NB4 (cell line): Measurements from ENCODE around the gene RAD18.

Experiments
- DNase-seq: peaks from one replicate; pipeline ENCODE4 v3.0.0; 2010; ENCODE audit warnings: low read depth
- H3K4me3 ChIP-seq: one replicate; pipeline ENCODE4 v1.5.1; 2011; ENCODE audit warnings: mild to moderate bottlenecking, low read depth, low read length, moderate library complexity
- MYC ChIP-seq: IDR thresholded peaks from 2 replicates; pipeline ENCODE4 v1.6.1; 2011; ENCODE audit warnings: low read depth, low read length
- POLR2A ChIP-seq: IDR thresholded peaks from 2 replicates; pipeline ENCODE4 v1.6.1; 2011; ENCODE audit warnings: mild to moderate bottlenecking; ENCODE audit not compliant: insufficient read length; ENCODE audit errors: extremely low read depth
- TF ChIP-seq, protein P1 (sequence below): IDR thresholded peaks from 2 replicates; pipeline ENCODE4 v1.6.1; 2011; ENCODE audit warnings: low read depth, low read length
- TF ChIP-seq, protein P2 (sequence below): IDR thresholded peaks from one replicate; pipeline ENCODE4 v1.5.1; 2012; ENCODE audit warnings: low read depth, low read length

Gene RAD18

DNA sequence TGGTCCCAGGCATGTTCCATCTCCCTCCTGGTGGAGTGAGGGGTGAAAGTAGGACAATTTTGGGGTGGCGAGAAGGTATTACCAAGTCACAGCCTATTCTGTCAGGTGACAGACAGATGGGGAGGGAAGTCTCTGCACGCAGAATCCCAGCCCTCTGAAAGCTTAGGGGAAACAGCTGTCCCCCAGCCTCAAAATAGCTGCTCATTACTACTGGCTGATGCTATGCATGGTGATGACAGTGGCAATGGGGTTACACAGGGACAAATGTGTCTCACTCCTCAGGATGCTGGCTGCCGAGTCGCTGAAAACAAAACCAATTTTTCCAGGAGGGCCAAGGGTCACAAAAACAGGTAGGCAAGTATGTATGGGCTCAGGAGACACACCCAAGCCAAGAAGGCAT lies 125.0 kb downstream of the RAD18 start:
- no peak for DNase-seq
- TF ChIP-seq, protein P1, sequence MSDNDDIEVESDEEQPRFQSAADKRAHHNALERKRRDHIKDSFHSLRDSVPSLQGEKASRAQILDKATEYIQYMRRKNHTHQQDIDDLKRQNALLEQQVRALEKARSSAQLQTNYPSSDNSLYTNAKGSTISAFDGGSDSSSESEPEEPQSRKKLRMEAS = no peak
- TF ChIP-seq, protein P2, sequence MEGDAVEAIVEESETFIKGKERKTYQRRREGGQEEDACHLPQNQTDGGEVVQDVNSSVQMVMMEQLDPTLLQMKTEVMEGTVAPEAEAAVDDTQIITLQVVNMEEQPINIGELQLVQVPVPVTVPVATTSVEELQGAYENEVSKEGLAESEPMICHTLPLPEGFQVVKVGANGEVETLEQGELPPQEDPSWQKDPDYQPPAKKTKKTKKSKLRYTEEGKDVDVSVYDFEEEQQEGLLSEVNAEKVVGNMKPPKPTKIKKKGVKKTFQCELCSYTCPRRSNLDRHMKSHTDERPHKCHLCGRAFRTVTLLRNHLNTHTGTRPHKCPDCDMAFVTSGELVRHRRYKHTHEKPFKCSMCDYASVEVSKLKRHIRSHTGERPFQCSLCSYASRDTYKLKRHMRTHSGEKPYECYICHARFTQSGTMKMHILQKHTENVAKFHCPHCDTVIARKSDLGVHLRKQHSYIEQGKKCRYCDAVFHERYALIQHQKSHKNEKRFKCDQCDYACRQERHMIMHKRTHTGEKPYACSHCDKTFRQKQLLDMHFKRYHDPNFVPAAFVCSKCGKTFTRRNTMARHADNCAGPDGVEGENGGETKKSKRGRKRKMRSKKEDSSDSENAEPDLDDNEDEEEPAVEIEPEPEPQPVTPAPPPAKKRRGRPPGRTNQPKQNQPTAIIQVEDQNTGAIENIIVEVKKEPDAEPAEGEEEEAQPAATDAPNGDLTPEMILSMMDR = no peak
- no peak for TF ChIP-seq POLR2A
- TF ChIP-seq MYC = no peak
- H3K4me3 ChIP-seq = no peak overlapping the region

DNA sequence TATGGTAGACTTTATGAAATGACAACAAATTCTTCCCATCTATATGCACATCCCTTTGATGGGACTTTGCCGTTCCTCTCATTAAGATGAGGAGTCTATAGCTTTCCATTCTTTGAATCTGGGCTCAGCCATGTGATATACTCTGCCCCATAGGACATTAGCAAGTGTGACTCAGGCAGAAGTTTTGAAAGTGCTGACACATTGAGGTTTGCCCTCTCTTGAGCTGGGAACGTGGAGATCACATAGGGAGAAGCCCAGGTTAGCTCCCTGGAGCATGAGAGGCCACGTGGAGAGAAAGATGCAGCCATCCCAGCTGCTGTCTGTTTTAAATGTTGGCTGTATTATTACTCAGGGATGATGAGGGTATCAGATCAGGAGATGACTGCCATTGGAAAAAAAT lies 126.1 kb downstream of the RAD18 start:
- DNase-seq = no peak

DNA sequence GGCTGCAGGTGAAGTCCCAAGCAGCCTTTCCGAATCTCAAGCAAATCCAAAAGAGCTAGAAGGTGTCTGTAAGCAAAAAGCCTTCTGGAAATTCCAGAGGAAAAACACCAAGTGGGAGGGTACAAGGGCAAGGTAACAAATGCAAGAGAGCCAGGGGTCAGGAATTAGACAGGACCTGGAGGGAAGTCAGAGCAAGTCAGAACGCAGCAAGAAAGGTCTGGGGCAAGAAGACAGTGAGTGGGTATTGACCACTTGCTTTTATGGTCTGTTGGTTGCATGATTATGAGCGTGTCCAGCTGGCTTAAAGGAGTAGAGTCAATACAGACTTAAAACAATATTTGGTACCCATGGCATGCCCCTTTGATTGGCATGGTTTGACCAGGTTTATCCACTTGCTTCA lies 127.2 kb downstream of the RAD18 start:
- no peak for DNase-seq
- H3K4me3 ChIP-seq = no peak overlapping the region
- TF ChIP-seq, protein P2 = no peak
- TF ChIP-seq POLR2A (no peak), MYC (no peak)
- TF ChIP-seq, protein P1 = no peak

More for the DNA sequence above, 126.1 kb downstream of the RAD18 start:
- no peak overlapping the region for H3K4me3 ChIP-seq
- no peak for TF ChIP-seq MYC
- TF ChIP-seq, protein P2 = no peak
- TF ChIP-seq, protein P1 = no peak
- no peak for TF ChIP-seq POLR2A

DNA sequence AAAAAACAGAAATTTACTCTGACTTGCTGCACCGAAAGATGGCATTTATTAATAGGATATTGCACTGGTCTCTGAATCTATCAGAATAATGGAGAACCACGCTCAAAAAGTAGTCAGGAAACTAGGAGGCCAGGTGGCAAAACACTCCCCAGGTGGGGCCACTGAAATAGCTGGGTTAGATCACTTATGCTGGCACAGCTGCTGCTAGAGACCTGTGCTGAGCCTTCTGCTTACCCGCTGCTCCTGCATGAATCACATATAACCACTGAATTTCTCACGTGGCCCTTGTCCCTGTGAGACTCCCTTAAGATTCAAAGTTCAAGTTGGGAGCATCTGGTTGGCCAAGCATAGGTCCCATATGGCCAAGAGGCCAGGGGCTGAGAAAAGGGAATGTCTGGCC lies 127.9 kb downstream of the RAD18 start:
- DNase-seq = no peak
- TF ChIP-seq, protein P2 = no peak
- no peak for TF ChIP-seq MYC
- TF ChIP-seq, protein P1 = no peak
- TF ChIP-seq POLR2A = no peak
- H3K4me3 ChIP-seq = no peak overlapping the region

DNA sequence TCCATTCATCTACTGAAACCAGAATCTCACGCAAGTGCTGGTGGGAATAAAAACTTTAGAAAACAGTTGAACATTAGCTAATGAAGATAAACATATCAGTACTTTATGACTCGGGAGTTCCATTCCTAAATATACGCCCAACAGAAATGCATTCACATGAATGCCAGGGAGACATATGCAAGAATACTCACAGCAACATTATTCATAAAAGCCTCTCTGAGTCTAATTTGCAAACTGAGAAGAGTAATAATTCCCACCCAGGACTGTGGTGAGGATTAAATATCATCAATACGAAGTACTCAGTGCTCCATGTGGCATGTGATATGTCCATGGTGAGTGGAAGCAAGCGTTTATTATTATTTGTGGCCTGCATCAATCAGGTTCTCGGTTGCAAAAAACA lies 128.3 kb downstream of the RAD18 start:
- DNase-seq = no peak
- TF ChIP-seq, protein P2 = no peak
- TF ChIP-seq, protein P1 = no peak
- TF ChIP-seq MYC (no peak), POLR2A (no peak)

More for the DNA sequence above, 128.3 kb downstream of the RAD18 start:
- H3K4me3 ChIP-seq = no peak overlapping the region
